T47D (cell line): ENCODE results near the gene KRT2.
A peak's percentile ranks its signal among the peaks of the same experiment; 100 is the strongest.
"Not testable (repeated sequence)": the region's sequence is repeated elsewhere in the genome, so short reads cannot be mapped to it uniquely, and the experiment has no call there.

Experiments used
- DNase-seq, 2 experiments: peaks; one replicate each; pipeline versions ENCODE4 v3.0.0 to v3.0.0-alpha.2; 2011 to 2012; ENCODE audit warnings: low read depth in 1 of 2, low spot score in 1 of 2
- JUND ChIP-seq: IDR thresholded peaks from 2 replicates; pipeline ENCODE4 v1.6.1; 2012; ENCODE audit warnings: low read depth
- in situ Hi-C: cut with HindIII; loops from 2 replicates; pipeline ENCODE4 v1.10.0; 2016; ENCODE audit warnings: low sequenced_read_pairs, low pct_unique_long_range_greater_than_20kb

Gene KRT2

GRCh38 chr12:52681526-52682380 lies 29.7 kb upstream of the KRT2 start:
- no peak for TF ChIP-seq JUND
- DNase-seq: no peak
- in situ Hi-C loops: no loop called here

GRCh38 chr12:52680363-52680762 lies 28.4 kb upstream of the KRT2 start, which contains the start of gene KRT1:
Gene KRT1 (minus strand): TSS chr12:52680407. CDS start chr12:52680348, 59 bp downstream.
- no peak for DNase-seq
- TF ChIP-seq JUND: no peak
- in situ Hi-C loops: no loop called here

GRCh38 chr12:52679875-52680274 lies 27.9 kb upstream of the KRT2 start:
- no peak for TF ChIP-seq JUND
- no peak for DNase-seq
- in situ Hi-C loops: no loop called here

DNA sequence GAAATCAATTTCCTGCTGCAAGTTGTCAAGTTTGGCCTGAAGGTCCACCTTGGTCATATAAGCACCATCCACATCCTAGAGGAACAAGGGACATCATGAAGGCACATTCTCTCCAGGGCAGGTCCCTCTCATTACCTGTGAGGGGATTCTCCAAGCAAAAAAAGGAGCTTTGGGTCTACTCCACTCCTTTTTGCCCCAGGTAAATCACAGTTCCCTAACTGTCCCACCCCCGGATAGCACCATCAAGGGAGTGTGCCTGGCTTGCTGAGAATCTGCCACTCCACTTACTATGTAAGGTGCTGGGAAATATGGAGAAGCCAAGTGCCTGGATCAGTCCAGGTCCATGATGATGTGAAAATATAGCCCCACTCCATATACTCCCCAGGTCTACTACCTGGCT lies 25.7 kb upstream of the KRT2 start:
- no peak for TF ChIP-seq JUND
- DNase-seq: no peak
- in situ Hi-C loops: no loop called here

- in situ Hi-C loops: no loop called here
- TF ChIP-seq JUND: no peak
- DNase-seq: no peak
These were observed 25.1 kb upstream of the KRT2 start for GRCh38 chr12:52677126-52677525.

DNA sequence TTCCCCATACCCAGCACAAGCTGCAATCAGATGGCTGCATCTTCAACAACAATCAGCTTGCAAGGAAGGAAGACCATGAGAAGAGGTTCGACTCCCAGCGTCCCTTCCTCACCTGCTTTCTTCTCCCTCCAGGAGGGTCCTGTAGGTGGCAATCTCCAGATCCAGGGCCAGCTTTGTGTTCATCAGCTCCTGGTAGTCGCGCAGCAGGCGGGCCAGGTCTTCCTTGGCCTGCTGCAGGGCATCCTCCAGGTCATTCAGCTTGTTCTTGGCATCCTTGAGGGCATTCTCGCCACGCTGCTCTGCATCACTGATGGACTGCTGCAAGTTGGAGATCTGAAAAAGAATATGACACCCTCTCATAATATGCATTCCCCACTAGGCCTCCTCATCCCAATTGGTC lies 24.2 kb upstream of the KRT2 start:
- no peak for DNase-seq
- TF ChIP-seq JUND: no peak
- in situ Hi-C loops: no loop called here

DNA sequence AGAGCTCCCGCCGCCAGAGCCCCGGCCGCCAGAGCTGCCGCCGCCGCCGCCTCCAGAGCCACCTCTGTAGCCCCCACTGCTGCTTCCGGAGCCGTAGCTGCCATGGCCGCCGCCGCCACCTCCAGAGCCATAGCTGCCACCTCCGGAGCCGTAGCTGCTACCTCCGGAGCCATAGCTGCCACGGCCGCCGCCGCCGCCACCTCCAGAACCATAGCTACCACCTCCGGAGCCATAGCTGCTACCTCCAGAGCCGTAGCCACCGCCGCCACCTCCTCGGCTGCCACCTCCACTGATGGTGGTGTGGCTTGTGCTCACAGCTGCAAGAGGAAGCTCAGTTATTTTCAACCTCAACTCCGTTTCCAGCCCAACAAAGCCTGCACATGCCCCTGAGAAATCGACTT lies 23.3 kb upstream of the KRT2 start:
- in situ Hi-C loops: no loop called here
- no peak for TF ChIP-seq JUND
- DNase-seq: no peak

DNA sequence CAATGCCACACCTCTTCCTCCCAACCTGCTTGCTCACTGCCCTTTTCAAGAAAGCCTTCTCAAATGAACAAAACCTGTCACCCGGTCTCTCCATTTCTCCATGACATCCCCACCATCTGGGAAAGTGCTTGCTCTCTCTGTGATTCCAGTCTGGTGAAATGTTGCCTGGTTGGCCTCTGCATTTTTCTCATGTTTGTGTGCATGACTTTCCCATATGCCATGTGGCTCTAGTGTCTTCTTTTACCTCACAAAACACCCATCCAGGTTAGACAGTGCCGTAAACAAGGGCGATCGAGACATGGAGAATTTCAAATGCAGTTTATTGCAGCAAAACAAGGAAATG lies 22.4 kb upstream of the KRT2 start:
- TF ChIP-seq JUND: no peak

GRCh38 chr12:52673713-52674432 lies 21.9 kb upstream of the KRT2 start:
- in situ Hi-C loops: no loop called here
- DNase-seq: no peak
- TF ChIP-seq JUND: no peak

More for the DNA sequence above, 22.4 kb upstream of the KRT2 start:
- DNase-seq: no peak
- in situ Hi-C loops: no loop called here

GRCh38 chr12:52673217-52673616 lies 21.2 kb upstream of the KRT2 start:
- in situ Hi-C loops: no loop called here

GRCh38 chr12:52672321-52672933 lies 20.4 kb upstream of the KRT2 start:
- no peak for TF ChIP-seq JUND
- no peak for DNase-seq
- in situ Hi-C loops: no loop called here

More at GRCh38 chr12:52673217-52673616, 21.2 kb upstream of the KRT2 start:
- TF ChIP-seq JUND: no peak
- DNase-seq: peak in 1 of 2 experiments; percentile 39

GRCh38 chr12:52670961-52671360 lies 18.9 kb upstream of the KRT2 start:
- in situ Hi-C loops: no loop called here
- no peak for TF ChIP-seq JUND
- no peak for DNase-seq

- TF ChIP-seq JUND: no peak
- DNase-seq: no peak
- in situ Hi-C loops: no loop called here
These were observed 18.5 kb upstream of the KRT2 start for GRCh38 chr12:52670506-52670905.

DNA sequence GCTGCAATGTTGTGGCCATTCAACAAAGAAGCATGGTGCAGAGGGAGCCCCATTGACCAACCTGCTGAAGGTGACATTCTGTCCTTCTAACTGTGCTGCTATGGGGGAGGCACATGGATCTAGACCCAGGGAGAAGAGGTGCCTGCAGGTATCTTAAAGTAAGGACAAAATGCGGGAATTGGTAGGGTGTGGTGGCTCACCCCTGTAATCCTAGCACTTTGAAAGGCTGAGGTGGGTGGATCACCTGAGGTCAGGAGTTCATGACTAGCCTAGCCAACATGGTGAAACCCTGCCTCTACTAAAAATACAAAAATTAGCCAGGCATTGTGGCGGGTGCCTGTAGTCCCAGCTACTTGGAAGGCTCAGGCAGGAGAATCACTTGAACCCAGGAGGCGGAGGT lies 17.9 kb upstream of the KRT2 start:
- DNase-seq, in situ Hi-C loops: not testable (repeated sequence)
